HG03521 (cell line): ENCODE data around the gene CCND1.
"Not testable (repeated sequence)": the region's sequence is repeated elsewhere in the genome, so short reads cannot be mapped to it uniquely, and the experiment has no call there.

ENCODE experiments used
- ATAC-seq: cut with Tn5 transposase; IDR thresholded peaks from one replicate; pipeline ENCODE4 v1.9.1; 2021; ENCODE audit warnings: mild to moderate bottlenecking, moderate library complexity; ENCODE audit not compliant: unreplicated experiment

CCND1 gene

DNA sequence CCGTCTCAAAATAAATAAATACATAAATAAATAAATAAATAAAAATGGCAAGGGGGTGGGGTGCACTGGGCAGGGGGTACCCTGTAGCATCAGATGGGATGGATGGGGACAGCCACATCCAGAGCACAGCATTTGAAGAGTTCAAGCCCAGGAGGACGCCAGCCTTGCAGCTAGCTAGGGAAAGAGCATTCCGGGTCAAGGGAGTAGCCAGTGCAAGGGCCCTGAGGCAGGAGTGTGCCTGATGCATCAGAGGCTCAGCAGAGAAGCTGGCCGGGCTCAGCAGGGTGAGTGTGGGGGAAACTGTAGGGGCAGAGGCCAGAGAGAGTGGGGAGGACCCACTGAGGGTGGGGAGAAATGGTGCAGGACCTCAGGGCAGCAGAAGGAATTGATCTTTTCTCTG, 23.7 kb upstream of the CCND1 start:
- no peak for ATAC-seq

DNA sequence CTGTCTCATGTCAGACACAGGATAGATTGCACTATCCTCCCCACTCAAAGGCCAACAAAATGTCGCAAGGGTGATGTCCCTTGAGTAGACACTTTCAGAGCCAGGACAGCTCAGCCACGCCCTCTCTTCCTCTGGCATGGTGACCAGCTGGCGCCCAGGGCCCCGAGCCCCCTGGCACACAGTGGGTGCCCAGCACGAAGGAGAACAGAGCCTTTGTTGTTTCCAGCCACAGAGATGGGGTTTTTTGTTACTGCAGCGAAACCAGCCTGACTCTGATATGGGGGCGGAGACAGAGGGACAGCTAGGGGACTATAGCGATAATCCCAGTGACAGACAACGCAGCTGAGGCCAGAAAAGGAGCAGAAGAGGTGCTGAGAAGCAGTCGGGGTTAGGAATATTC, 23.3 kb upstream of the CCND1 start:
- ATAC-seq = no peak

DNA sequence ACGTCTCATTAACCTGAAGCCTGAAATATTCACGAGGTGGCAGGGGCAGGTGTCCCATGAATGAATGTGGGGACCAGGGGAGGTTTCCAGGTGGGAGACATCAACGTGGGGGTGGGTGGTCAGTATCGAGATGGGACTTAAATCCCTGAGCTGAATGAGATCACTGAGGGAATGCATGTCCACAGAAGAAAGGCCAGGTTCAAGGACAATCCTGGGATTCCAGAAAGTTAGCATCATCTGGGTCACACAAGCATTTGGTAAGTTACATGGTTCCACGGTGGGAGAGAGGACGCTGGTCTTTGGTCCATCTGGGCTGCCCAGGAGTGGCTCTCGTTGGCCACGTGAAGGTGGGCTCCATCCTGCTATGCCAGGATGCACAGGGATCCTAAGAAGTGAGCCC, 22.7 kb upstream of the CCND1 start:
- ATAC-seq = no peak

DNA sequence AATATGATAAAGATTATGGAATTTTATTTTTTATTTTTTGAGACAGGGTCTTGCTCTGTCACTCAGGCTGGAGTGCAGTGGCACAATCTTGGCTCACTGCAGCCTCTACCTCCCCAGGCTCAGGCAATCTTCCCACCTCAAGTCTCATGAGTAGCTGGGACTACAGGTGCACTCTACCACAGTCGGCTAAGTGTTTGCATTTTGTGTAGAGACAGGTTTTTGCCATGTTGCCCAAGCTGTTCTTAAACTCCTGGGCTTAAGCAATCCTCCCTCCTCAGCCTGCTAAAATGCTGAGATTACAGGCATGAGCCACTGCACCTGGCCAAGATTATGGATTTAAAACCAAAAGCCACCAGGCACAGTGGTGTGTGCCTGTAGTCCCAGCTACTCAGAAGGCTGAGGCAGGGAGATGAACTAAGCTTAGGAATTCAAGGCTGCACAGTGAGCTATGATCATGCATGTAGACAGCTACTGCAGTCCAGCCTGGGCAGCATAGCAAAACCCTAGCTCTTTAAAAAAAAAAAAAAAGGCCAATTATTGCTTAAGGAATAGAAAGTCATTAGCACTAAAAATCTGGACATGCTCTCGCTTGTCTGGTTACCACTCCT, 20.2 kb upstream of the CCND1 start:
- no peak for ATAC-seq

DNA sequence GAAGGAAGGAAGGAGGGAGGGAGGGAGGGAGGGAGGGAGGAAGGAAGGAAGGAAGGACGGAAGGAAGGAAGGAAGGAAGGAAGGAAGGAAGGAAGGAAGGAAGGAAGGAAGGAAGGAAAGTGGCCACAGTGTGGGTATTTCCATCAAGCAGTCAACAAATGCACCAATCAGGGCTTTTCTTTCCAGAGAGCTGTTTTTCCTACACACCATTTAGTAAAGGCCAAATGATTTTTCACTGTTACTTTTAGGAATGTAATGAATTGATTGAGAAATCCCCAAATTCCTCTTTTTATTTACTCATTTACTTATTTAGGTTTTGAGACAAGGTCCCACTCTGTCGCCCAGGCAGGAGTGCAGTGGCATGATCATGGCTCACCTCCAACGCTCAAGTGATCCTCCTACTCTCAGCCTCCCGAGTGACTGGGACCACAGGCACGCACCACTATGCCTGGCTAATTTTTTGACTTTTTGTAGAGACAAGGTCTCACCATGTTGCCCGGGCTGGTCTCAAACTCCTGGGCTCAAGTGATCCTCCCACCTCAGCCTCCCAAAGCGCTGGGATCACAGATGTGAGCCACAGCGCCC, 18.8 kb upstream of the CCND1 start:
- not testable (repeated sequence) for ATAC-seq

DNA sequence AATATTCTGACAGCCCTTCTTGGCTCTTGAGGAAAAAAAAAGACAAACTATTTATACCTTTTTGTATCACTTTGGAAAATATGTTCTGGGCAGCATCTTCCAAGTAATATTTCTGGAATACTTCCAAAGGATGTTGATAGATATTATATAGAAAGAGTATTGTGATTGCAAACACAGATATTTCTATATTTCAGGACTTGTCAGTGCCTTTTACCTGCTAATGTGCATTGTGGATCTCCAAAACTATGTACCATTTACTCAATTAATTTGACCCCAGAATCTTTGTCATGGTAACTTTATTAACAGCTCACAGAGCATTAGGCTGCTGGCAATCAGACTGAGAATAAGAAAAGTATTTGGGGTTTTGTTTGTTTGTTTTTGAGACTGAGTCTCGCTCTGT, 16.7 kb upstream of the CCND1 start:
- ATAC-seq = no peak

DNA sequence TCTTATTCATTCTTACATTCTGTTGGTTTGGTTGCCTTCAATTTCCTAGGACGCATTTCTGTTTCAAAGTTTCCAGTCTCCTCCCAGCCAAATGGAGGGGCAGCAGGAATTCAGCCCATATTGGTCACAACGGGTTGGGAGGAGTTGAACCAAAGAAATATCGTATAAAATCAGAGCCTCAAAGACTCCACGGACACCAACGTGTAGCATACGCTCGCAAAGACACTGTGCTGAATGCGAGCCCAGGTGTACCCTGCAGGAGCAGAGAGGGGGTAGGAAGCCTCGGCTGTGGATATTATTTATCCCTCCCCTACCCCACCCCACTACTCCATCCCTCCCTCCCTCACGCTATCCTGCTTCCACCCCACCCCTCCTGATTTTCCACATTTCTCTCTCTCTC, 15.5 kb upstream of the CCND1 start:
- no peak for ATAC-seq

DNA sequence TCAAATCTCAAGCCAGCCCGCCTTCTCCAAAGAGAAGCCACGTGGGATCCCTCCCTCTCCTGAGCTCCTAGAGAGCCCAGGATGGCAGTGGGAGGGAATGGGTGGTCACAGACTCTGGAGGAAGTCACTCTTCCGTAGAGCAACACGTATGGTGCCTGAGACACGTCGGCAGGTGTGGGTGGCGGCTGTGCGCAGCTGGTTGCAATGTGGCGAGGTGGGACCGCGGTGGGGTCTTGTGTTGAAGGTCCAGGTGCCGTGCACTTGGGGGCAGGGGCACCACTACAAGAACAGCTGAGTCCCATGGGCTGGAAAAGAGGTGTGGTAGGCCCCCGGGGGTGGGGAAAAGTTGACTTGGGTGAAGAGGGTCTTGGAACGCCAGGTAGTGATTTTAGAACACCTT, 13.4 kb upstream of the CCND1 start:
- no peak for ATAC-seq

DNA sequence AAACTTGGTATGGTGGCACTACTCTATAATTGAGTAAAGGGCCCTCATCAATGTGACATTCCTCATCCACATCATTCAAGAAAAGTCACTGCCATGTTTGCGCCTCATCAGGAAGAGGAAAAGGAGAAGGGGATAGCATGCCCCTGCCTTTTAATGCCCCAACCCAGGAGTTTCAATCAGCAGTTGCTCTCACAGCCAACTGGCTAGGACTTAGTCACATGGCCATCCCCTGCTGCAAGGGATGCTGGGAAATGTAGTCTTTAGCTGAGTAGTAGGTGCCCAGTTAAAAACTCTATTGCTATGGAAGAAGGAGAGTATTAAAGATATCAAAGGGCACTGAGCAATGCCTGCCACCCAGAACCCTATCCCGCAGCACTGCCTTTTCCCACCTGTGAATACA, 10.9 kb upstream of the CCND1 start:
- ATAC-seq = no peak

DNA sequence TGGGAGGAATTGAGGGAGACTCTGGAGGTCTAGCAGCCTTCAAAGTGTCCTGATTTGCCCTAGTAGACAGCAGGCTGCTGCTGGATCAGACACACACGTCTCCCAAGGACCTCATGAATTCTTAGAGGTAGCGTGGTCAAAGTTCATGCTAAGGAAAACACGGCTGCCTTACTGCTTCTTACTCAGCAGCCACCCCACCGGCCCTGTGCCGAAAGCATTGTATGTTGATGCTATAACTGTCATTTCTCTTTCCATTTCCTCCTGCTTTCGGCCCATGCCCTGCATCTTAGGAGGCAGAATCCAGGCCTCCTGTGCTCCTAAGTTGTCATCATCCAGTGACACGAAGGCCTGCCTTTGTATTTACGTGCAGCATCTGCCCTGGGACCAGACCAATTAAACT, 10.5 kb upstream of the CCND1 start:
- no peak for ATAC-seq

DNA sequence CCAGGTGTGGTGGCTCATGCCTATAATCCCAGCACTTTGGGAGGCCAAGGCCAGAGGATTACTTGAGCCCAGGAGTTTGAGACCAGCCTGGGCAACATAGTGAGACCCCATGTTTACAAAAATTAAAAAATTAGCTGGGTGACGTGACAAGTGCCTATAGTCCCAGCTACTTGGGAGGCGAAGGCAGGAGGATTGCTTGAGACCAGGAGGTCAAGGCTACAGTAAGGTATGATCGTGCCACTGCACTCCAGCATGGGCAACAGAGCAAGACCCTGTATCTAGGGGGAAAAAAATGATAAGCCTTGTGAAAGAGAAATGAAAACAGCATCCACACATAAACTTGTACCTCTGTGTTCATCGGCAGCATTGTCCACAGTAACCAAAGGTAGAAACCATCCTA, 8.1 kb upstream of the CCND1 start:
- ATAC-seq = no peak

DNA sequence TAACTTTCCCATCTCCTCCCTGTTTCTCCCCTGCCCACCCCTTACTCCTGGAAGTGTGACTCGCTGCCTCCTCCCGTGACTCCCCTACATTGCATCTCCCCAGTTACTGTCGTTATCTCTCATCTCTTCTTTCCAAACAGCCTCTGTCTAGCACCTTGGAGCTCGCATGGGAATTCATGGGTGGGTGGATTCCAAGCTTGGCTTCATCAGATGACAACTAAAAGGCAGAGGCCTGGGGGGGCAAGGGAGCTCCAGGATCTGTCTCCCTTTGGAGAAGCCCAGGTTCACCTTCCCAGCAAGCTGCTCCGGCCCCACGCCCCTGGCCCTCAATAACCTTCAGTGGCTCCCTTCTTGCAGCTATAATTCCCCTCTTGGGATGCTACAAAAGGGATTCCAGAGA, 6.9 kb upstream of the CCND1 start:
- no peak for ATAC-seq

DNA sequence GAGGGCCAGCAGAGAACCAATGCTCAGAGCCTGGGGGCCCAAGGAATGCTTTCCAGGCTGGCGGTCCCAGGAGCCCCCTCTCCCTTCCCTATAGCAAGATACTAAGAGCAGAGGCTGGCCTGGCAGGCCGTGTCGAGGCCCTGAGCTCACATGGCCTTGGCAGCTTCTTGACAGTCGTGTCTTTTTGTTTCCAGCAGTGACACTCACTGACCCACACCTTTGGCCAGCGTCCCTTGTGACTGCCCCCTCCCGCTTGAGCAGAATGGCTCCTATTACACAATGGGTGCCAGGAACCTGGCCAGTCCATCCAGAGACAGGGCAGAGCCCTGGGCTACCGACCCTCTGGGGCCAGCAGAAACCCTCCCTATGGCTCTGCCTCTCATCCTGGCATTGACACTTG, 6.4 kb upstream of the CCND1 start:
- ATAC-seq = no peak

DNA sequence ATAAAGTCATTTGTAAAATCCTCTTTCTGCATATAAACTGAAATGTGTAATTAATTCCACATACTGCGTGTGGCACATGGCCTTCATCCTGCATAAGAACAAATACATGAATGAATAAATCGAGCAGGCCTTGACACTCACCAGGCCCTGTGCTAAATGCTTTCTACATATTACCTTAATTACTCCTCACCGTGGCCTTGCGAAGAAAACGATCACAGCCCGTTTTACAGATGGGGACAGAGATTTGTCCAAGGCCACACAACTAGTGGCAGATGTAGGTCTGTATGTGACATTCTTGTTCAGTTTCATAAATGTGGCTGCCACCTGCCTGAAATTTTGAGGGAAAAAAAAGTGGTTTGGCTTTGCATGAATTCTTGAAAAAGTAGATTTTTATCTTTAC, 5.8 kb upstream of the CCND1 start:
- no peak for ATAC-seq

DNA sequence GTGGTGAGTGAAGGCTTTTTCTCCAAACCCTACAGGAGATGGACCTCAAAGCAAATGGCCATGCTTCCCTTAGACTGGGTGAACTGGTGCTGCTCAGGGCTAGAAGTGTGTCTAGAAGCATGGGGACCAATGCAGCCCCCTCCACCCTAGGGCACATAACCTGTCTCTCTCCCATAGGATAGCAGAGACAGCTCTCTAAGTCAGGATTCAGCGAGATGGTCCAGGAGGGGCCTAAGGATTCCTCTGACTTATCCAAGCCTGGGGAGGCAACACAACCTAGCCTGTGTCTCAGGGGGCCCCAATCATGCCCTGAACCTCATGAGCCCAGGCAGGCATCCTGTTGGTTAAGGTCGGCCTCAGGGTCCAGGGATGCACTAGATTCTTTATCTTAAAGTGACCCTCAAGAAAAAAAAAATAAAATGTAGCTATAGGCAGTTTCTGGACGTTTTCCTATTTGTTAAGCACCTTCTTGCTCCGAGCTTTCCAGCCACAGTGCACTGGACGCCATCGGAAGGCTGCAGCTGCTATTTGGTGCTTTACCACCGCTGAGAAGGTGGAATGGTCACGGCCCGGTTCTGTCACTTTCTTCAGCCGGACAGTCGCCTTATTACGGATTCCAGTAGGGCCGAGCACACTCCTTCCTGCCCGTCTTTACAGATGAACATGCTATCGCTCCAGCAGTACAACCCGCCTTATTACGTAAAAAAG, 5.0 kb upstream of the CCND1 start:
- no peak for ATAC-seq

DNA sequence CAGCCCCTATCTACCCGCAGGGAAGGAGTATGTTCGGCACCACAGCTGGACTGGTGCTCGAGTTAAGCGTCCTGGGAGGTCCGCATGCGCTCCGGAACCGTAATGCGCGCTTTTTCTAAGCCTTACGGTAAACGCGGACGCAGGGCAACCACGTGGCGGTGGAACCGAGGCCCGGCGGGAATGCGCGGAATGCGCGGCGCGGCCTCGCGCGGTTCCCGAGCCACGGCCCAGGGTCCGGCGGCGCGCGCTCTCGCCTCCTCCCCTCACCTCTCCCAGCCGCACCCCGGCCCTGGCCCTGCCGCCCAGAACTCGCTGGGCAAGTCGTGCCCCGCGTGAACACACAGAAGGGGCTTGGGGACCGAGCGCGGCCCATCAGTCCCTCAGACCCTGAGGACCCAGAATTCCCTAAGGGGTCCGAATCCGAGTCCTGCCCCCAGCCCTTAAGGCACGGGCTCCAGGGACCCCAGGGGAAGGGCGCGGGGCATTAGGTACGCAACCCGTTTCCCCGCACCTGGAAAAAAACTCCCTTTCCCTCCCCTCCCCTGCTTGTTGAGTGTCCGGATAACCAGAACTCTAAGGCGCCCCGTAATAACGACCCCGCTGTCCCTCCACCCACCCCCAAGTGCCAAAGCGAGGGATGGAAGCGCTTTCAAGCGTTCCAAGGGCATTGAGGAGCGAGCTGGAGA, 4.3 kb upstream of the CCND1 start:
- ATAC-seq = no peak

DNA sequence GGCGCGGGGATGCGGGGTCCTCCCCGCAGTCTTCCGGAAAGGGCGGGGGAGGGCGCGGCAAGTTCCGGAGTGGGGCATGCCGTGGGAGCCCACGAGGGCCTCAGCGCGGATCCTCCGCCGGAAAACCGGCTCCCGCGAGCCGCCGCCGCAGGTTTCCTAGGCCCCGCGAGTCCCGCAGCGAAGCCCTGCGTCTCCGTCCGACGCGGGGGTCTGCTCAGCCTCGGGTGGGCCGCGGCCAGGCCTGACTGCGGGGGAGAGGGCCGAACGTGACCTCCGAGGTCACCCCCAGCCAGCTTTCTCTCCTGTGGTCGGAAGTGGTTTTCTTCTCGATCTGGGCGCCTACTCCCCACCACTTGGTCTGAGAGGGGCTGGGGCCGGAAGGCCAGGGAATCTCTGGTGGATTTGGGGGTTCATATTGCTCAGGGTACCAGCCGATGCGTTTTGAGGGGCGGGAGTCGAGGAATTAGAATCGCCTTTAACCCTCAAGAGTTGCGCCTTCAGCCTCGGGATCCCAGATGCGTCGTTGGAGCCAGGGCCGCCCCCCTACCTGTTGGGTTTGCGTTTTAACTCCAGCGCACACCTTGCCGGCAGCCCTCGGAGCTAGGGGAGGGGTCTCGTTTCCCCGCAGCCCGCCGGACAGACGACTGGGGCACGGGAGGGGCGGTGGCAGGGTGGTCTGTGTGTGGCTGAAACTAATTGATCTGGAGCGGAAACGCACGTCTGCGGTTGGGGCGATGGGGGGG, 3.6 kb upstream of the CCND1 start:
- no peak for ATAC-seq

DNA sequence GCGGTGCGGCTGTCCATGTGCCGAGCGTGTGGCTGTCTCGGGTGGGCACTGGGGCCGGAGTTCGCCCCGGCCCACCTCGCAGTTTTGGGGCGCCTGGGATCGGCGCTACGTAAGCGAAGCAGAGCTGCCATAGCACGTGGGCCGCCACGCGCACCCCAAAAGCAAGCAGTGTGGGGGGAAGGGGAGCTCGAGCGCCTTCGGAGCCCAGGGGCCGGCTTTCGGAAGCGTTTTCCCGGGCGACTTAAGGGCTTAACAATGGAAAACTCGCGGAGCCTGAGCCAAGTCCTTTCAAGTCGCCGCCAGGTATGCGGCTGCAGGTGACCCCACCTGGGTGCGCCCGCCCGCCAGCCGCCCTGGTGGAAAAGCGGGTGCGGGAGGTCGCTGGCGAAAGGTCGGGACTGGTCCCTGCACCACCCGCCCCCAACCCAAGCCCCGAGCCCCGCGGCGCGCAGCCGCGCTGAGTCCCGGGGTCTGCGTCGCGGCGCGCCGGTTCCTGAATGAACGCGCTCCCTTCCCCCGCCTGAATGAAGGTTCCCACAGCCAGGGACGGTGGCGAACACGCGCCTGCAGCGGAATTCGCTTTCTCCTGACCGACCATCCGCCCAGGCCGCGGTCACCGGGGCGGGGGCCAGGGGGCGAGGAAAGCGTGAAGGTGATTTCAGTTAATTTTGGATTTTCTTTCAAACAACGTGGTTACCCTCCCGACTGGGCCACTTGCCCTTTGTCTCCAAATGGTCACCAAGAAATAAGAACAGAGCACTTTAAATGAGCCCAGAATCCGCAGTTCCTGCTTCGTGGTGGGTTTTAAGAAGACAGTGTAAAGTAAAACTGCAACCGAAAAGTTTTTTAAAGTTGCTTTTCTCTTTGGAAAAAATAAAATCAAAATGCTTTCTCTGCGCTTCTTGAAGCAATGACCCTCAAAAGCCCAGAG, 2.8 kb upstream of the CCND1 start:
- ATAC-seq = no peak

DNA sequence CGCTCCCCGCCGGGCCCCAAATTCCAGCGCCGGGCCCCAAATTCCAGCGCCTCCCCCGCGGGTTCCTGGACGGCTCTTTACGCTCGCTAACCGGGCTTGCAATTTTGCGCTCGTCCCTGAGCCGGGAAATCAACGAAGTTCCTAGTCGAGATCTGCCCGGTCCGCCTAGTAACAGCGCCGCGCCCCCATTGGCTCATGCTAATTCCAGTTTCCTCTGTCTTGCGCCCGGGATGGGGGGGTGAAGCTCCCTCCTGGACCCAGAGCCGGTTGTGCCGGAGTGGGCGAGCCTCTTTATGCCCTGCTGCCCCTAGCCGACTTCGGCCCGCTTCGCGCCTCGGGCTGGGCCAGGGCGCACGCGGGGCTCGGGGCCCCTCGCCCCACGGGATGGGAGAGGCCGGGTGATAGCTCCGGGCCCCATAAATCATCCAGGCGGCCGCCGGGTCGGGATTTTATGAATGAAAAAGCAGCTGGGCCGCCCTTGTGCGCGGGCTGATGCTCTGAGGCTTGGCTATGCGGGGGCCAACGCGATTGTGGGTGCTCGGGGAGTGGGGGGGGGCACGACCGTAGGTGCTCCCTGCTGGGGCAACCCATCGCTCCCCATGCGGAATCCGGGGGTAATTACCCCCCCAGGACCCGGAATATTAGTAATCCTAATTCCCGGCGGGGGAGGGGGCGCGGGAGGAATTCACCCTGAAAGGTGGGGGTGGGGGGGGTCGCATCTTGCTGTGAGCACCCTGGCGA, 1.8 kb upstream of the CCND1 start:
- ATAC-seq = no peak

DNA sequence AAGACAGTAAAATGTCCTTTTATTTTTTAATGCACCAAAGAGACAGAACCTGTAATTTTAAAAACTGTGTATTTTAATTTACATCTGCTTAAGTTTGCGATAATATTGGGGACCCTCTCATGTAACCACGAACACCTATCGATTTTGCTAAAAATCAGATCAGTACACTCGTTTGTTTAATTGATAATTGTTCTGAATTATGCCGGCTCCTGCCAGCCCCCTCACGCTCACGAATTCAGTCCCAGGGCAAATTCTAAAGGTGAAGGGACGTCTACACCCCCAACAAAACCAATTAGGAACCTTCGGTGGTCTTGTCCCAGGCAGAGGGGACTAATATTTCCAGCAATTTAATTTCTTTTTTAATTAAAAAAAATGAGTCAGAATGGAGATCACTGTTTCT, 1.1 kb upstream of the CCND1 start:
- ATAC-seq = no peak
